Gastrocnemius medialis (tissue), 4 donors: ENCODE data around the gene RPL13A.
"Not testable (repeated sequence)": the region's sequence is repeated elsewhere in the genome, so short reads cannot be mapped to it uniquely, and the experiment has no call there.

ENCODE experiments used
- CTCF ChIP-seq, 5 experiments: fragments of 450-650 bp in 3 of 5; fragments of 200-600 bp in 2 of 5; sonication (generic) in 2 of 5; IDR thresholded peaks in 4 of 5; conservative IDR thresholded peaks in 1 of 5; 1 replicate in 4 of 5; 2 replicates in 1 of 5; pipeline ENCODE4 v1.5.1; 2016 to 2019; ENCODE audit warnings: antibody characterized with exemption in 5 of 5, mild to moderate bottlenecking in 3 of 5, moderate library complexity in 3 of 5
- POLR2A ChIP-seq, 2 donors: fragments of 450-650 bp; IDR thresholded peaks; one replicate each; pipeline ENCODE4 v1.6.1; 2017; ENCODE audit warnings: antibody characterized with exemption in 2 of 2, mild to moderate bottlenecking in 2 of 2, moderate library complexity in 2 of 2

- TF ChIP-seq CTCF (IDR thresholded peaks at IDR 0.05 in 4 of 5, conservative IDR thresholded peaks at IDR 0.05 in 1 of 5); POLR2A (IDR thresholded peaks at IDR 0.05): not testable (repeated sequence)
These were observed 26.3 kb upstream of the RPL13A start for GRCh38 chr19:49461130-49461529.
